NB4 (cell line): ENCODE data around the gene NAXD.
"Not testable (repeated sequence)": the region's sequence is repeated elsewhere in the genome, so short reads cannot be mapped to it uniquely, and the experiment has no call there.

Source experiments
- DNase-seq: peaks from one replicate; pipeline ENCODE4 v3.0.0; 2010; ENCODE audit warnings: low read depth
- H3K4me3 ChIP-seq: one replicate; pipeline ENCODE4 v1.5.1; 2011; ENCODE audit warnings: mild to moderate bottlenecking, low read depth, low read length, moderate library complexity
- MYC ChIP-seq: IDR thresholded peaks from 2 replicates; pipeline ENCODE4 v1.6.1; 2011; ENCODE audit warnings: low read depth, low read length
- POLR2A ChIP-seq: IDR thresholded peaks from 2 replicates; pipeline ENCODE4 v1.6.1; 2011; ENCODE audit warnings: mild to moderate bottlenecking; ENCODE audit not compliant: insufficient read length; ENCODE audit errors: extremely low read depth
- TF ChIP-seq, protein P1 (sequence below): IDR thresholded peaks from one replicate; pipeline ENCODE4 v1.5.1; 2012; ENCODE audit warnings: low read depth, low read length
- TF ChIP-seq, protein P2 (sequence below): IDR thresholded peaks from 2 replicates; pipeline ENCODE4 v1.6.1; 2011; ENCODE audit warnings: low read depth, low read length

Gene NAXD

DNA sequence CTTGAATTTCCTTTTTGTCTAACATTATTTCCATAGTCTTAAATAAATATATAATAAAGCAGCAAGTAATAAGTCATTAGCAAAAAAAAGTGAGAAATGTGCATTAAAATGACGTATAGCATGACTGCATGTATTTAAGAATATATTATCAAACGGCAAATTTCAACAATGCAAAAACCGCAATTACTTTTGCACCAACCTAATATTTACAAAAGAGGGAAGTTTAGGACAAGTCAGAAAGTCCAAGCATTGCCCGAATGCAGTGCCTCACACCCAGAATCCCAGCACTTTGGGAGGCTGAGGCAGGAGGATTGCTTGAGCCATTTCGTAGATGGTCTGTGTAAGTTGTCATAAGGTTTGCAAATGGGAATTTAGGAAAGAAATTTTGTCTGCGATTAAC is 10.2 kb upstream of the NAXD start:
- TF ChIP-seq POLR2A (no peak), MYC (no peak)
- TF ChIP-seq, protein P1, sequence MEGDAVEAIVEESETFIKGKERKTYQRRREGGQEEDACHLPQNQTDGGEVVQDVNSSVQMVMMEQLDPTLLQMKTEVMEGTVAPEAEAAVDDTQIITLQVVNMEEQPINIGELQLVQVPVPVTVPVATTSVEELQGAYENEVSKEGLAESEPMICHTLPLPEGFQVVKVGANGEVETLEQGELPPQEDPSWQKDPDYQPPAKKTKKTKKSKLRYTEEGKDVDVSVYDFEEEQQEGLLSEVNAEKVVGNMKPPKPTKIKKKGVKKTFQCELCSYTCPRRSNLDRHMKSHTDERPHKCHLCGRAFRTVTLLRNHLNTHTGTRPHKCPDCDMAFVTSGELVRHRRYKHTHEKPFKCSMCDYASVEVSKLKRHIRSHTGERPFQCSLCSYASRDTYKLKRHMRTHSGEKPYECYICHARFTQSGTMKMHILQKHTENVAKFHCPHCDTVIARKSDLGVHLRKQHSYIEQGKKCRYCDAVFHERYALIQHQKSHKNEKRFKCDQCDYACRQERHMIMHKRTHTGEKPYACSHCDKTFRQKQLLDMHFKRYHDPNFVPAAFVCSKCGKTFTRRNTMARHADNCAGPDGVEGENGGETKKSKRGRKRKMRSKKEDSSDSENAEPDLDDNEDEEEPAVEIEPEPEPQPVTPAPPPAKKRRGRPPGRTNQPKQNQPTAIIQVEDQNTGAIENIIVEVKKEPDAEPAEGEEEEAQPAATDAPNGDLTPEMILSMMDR: no peak
- TF ChIP-seq, protein P2, sequence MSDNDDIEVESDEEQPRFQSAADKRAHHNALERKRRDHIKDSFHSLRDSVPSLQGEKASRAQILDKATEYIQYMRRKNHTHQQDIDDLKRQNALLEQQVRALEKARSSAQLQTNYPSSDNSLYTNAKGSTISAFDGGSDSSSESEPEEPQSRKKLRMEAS: no peak
- no peak for DNase-seq
- H3K4me3 ChIP-seq: no peak overlapping the region

DNA sequence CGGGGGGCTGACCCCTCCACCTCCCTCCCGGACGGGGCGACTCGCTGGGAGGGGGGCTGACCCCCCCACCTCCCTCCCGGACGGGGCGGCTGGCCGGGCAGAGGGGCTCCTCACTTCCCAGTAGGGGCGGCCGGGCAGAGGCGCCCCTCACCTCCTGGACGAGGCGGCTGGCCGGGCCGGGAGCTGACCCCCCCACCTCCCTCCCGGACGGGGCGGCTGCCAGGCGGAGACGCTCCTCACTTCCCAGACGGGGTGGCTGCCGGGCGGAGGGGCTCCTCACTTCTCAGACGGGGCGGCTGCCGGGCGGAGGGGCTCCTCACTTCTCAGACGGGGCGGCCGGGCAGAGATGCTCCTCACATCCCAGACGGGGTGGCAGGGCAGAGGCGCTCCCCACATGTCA is 9.1 kb upstream of the NAXD start:
- not testable (repeated sequence) for DNase-seq, H3K4me3 ChIP-seq

DNA sequence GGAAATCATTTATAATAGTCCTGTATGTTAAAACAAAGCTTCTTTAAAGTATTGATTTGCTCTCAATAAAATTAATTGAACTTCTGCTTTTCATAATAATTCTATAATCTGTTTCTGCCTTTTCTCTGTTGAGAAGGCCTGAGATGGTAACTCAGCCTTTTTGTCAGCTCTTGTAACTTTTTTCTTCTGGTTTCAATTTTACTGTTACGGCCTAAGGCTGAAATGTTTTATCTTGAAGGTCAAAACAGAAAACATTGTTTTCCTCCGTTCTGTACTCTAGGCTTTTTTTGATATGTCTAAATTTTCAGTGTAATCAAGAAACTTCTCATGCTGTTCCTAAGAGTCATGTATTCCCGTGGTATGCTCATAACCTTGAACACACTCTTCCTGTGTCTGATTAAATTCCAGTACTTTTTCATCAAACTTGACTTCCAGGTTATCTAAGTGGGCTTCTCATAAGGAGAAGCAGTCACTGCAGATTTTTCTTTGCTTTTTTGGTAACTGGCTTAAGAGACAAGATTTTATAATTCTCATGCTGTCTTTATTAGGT is 7.6 kb upstream of the NAXD start:
- DNase-seq: no peak
- TF ChIP-seq, protein P2: no peak
- TF ChIP-seq, protein P1: no peak
- TF ChIP-seq POLR2A (no peak), MYC (no peak)
- no peak overlapping the region for H3K4me3 ChIP-seq

DNA sequence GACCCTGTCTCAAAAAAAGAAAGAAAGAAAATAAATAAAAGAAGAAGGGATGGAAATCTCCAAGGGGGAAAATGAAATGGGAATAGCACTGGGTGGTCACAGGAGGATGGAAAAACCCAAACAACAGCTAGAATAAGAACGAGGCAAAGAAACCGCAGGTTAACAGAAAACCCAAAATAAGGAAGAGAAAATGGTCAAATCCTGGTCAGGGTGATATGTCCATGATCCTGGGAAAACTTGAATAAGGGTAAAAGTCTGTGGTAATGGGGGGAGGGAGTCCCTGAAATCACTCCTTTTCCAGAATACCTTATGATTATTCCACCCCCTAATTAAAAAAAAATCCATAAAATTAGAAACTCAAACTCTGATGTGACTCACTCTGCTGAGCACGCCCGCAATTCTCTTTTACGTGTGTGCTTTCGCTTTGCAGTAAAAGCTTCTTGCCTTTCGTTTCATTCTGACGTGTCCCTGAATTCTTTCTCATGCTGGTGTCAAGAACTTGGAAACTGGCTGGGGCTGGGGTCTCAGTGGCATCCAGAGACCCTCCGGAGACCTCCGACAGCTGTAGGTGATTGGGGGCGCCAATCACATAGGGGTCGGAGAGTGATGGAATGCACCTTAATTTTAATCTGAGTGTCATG is 4.3 kb upstream of the NAXD start:
- no peak for DNase-seq
- no peak overlapping the region for H3K4me3 ChIP-seq
- TF ChIP-seq, protein P2: no peak
- TF ChIP-seq POLR2A (no peak), MYC (no peak)
- TF ChIP-seq, protein P1: no peak

DNA sequence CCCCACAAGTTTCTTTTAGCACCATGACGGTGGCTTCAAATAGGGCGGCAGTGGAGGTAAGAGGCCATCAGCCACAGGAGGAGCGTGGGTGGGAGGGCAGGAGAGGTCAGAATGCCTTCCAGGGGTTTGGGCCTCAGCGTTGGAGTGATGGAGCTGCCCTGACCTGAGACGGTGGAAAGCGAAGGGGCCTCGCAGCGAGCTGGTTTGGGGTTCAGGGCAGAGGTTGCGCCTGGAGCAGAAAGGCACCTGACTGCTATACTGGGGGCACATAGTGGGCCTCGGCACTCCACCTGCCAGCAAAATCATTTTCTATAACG is 382 bp upstream of the NAXD start:
- H3K4me3 ChIP-seq: peak overlapping the region; percentile 81
- no peak for TF ChIP-seq POLR2A
- TF ChIP-seq MYC: no peak
- TF ChIP-seq, protein P1: no peak
- DNase-seq: no peak

DNA sequence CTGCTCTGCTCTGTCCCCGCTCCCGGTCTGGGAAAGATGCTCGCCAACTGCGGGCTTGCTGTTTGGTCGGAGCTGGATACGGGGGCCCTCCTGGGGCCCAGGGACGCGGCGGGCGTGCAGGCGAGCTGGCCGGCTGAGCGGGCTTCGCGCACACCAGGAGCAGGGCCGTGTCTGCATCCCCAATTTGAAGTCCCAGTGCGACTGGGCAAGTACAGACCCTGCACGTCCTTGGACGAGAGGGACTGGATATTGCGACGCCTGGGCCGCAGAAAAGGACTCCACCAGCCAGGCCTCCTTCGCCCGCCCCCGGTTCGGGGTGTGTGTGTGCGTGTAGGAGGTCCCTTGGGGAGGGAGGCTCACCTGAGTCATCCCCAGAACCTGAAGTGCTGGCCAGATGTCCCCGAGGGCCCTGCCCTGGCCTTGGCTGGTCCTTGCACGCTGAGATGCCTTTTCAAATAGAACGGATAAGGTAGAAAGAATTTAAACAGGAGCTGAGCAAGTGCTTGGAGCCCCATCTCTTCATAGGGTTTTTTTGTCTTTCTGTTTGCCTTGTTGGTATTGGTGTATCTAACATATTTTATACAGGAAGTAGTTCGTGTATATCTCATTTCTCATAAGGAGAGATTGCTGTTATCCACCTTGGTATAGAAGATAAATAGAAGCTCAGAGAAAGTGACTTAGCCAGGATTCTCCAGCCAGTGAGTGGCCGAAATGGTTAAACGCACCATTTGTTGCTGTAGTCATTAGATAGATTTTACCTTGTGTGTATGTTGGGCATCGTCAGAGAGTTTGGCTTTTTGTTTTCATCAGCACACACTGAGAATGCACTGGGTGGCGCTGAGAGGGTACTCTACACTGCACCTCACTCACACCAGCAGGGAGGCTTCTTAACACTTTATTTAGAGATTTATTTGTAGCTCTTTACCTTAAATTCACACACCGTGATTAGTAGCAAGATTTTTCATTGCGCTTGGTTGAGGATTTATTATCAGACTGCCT is 1.1 kb downstream of the NAXD start:
- peak; percentile 62 for DNase-seq
- H3K4me3 ChIP-seq: peak overlapping the region; percentile 81
- no peak for TF ChIP-seq POLR2A
- TF ChIP-seq, protein P1: peak; percentile 9
